ENCODE results near the gene SLC25A34. TPM values are rescaled to one million over a fixed set of nuclear protein-coding genes. Genes with fewer than 3 reads are reported as not detected.

SLC25A34 gene
- total RNA-seq, 1 experiment from 2014 or later, result 1.1 TPM

DNA sequence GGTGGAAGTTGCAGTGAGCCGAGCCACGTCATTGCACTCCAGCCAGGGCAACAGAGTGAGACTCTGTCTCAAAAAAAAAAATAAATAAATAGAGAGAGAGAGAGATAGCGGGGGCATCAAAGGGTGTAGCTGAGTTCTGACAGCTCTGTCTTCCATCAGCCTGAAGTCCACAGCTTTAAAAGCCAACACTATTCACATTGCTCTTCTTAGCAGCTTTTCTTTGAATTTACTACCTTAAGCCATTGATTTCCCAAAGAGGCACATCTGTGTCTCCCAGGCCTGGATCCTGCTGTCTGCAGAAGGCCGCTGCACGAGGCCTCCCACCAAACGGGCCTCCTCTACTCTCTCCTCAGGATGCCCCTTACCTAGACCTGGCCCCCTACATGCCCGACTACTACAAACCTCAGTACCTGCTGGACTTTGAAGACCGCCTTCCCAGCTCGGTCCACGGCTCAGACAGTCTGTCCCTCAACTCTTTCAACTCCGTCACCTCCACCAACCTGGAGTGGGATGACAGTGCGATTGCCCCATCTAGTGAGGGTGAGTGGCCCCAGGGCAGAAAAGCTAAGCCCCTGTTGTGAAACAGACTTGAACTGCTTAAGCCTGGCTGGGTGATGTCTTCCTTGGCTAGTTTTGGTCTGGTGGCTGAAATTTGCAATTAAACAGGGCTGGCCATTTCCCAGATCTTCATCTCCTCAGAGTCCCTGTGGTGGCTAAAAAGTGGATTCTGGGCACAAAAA, 16.5 kb upstream of the SLC25A34 start:
- Mint-ChIP-seq H3K4me3 (no peak overlapping the region), H3K27ac (no peak overlapping the region), H3K9me3 (no peaks in the 10 kb centered on the region), H3K27me3 (ENCODE audit: low read depth) (no peaks in the 10 kb centered on the region), H3K4me1 (no peaks in the 10 kb centered on the region), H3K36me3 (peaks cover 20% of the 10 kb centered on the region)
- no peak for ATAC-seq
- POLR2A ChIA-PET, result no interaction called here
- DNase-seq (ENCODE audit: low spot score), result no peak
- TF ChIP-seq NR3C1 (CRISPR knock-in tag; conservative IDR thresholded peaks at IDR 0.05; ENCODE audit: low read depth) (no peak), ZNF423 (CRISPR knock-in tag; IDR thresholded peaks at IDR 0.05) (no peak), ZNF121 (CRISPR knock-in tag; IDR thresholded peaks at IDR 0.05) (no peak), ZNF317 (CRISPR knock-in tag; IDR thresholded peaks at IDR 0.05; ENCODE audit: borderline replicate concordance, low read depth) (no peak), KAT7 (CRISPR knock-in tag; IDR thresholded peaks at IDR 0.05; ENCODE audit: borderline replicate concordance) (no peak), NFYB (CRISPR knock-in tag; conservative IDR thresholded peaks at IDR 0.05; ENCODE audit: low read depth) (no peak)
- TF ChIP-seq, protein P1, sequence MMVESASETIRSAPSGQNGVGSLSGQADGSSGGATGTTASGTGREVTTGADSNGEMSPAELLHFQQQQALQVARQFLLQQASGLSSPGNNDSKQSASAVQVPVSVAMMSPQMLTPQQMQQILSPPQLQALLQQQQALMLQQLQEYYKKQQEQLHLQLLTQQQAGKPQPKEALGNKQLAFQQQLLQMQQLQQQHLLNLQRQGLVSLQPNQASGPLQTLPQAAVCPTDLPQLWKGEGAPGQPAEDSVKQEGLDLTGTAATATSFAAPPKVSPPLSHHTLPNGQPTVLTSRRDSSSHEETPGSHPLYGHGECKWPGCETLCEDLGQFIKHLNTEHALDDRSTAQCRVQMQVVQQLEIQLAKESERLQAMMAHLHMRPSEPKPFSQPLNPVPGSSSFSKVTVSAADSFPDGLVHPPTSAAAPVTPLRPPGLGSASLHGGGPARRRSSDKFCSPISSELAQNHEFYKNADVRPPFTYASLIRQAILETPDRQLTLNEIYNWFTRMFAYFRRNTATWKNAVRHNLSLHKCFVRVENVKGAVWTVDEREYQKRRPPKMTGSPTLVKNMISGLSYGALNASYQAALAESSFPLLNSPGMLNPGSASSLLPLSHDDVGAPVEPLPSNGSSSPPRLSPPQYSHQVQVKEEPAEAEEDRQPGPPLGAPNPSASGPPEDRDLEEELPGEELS (CRISPR knock-in tag; IDR thresholded peaks at IDR 0.05), result no peak
- TF ChIP-seq, protein P2, sequence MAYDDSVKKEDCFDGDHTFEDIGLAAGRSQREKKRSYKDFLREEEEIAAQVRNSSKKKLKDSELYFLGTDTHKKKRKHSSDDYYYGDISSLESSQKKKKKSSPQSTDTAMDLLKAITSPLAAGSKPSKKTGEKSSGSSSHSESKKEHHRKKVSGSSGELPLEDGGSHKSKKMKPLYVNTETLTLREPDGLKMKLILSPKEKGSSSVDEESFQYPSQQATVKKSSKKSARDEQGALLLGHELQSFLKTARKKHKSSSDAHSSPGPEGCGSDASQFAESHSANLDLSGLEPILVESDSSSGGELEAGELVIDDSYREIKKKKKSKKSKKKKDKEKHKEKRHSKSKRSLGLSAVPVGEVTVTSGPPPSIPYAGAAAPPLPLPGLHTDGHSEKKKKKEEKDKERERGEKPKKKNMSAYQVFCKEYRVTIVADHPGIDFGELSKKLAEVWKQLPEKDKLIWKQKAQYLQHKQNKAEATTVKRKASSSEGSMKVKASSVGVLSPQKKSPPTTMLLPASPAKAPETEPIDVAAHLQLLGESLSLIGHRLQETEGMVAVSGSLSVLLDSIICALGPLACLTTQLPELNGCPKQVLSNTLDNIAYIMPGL (CRISPR knock-in tag; IDR thresholded peaks at IDR 0.05), result no peak
- TF ChIP-seq, protein P3, sequence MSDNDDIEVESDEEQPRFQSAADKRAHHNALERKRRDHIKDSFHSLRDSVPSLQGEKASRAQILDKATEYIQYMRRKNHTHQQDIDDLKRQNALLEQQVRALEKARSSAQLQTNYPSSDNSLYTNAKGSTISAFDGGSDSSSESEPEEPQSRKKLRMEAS (CRISPR knock-in tag; IDR thresholded peaks at IDR 0.05), result no peak
- TF ChIP-seq, protein P4, sequence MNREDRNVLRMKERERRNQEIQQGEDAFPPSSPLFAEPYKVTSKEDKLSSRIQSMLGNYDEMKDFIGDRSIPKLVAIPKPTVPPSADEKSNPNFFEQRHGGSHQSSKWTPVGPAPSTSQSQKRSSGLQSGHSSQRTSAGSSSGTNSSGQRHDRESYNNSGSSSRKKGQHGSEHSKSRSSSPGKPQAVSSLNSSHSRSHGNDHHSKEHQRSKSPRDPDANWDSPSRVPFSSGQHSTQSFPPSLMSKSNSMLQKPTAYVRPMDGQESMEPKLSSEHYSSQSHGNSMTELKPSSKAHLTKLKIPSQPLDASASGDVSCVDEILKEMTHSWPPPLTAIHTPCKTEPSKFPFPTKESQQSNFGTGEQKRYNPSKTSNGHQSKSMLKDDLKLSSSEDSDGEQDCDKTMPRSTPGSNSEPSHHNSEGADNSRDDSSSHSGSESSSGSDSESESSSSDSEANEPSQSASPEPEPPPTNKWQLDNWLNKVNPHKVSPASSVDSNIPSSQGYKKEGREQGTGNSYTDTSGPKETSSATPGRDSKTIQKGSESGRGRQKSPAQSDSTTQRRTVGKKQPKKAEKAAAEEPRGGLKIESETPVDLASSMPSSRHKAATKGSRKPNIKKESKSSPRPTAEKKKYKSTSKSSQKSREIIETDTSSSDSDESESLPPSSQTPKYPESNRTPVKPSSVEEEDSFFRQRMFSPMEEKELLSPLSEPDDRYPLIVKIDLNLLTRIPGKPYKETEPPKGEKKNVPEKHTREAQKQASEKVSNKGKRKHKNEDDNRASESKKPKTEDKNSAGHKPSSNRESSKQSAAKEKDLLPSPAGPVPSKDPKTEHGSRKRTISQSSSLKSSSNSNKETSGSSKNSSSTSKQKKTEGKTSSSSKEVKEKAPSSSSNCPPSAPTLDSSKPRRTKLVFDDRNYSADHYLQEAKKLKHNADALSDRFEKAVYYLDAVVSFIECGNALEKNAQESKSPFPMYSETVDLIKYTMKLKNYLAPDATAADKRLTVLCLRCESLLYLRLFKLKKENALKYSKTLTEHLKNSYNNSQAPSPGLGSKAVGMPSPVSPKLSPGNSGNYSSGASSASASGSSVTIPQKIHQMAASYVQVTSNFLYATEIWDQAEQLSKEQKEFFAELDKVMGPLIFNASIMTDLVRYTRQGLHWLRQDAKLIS (CRISPR knock-in tag; IDR thresholded peaks at IDR 0.05; ENCODE audit: borderline replicate concordance), result no peak
- TF ChIP-seq, protein P5, sequence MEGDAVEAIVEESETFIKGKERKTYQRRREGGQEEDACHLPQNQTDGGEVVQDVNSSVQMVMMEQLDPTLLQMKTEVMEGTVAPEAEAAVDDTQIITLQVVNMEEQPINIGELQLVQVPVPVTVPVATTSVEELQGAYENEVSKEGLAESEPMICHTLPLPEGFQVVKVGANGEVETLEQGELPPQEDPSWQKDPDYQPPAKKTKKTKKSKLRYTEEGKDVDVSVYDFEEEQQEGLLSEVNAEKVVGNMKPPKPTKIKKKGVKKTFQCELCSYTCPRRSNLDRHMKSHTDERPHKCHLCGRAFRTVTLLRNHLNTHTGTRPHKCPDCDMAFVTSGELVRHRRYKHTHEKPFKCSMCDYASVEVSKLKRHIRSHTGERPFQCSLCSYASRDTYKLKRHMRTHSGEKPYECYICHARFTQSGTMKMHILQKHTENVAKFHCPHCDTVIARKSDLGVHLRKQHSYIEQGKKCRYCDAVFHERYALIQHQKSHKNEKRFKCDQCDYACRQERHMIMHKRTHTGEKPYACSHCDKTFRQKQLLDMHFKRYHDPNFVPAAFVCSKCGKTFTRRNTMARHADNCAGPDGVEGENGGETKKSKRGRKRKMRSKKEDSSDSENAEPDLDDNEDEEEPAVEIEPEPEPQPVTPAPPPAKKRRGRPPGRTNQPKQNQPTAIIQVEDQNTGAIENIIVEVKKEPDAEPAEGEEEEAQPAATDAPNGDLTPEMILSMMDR (IDR thresholded peaks at IDR 0.05), result no peak
- CTCF ChIA-PET, result interaction anchor here (0.5 to 2.1 kb wide), 5 partner anchors 12 to 192 kb away, joined by 3 to 13 read pairs (median 3); no protein-coding TSS in a partner anchor

DNA sequence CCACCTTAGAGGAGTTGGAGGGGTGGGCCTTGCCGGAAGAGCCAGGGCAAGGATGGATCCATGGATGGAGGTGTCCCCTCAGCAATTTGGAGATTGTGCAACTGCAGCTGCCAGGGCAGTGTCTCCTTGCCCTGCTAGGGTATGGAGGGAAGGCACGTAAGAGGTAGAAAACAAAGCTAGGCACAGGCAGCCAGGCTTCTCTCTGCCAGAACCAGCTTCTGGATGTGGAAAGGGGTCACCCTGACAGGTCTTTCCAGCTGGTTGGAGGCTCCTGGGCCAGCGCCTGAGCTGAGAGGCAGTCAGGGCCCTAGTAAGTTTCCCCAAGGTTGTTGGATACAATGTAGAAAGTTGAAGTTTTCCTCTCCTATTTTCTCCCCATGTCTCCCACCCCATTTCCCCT, 15.2 kb upstream of the SLC25A34 start:
- ATAC-seq (no peak), DNase-seq (ENCODE audit: low spot score) (no peak)
- Mint-ChIP-seq H3K9me3 (no peaks in the 10 kb centered on the region), H3K27me3 (ENCODE audit: low read depth) (no peaks in the 10 kb centered on the region), H3K27ac (no peak overlapping the region), H3K36me3 (peaks cover 21% of the 10 kb centered on the region), H3K4me1 (no peaks in the 10 kb centered on the region), H3K4me3 (no peak overlapping the region)
- ChIA-PET CTCF (no interaction called here), POLR2A (no interaction called here)
- TF ChIP-seq, protein P6, sequence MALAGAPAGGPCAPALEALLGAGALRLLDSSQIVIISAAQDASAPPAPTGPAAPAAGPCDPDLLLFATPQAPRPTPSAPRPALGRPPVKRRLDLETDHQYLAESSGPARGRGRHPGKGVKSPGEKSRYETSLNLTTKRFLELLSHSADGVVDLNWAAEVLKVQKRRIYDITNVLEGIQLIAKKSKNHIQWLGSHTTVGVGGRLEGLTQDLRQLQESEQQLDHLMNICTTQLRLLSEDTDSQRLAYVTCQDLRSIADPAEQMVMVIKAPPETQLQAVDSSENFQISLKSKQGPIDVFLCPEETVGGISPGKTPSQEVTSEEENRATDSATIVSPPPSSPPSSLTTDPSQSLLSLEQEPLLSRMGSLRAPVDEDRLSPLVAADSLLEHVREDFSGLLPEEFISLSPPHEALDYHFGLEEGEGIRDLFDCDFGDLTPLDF (CRISPR knock-in tag; IDR thresholded peaks at IDR 0.05), result no peak
- TF ChIP-seq RELA (CRISPR knock-in tag; IDR thresholded peaks at IDR 0.05; ENCODE audit: borderline replicate concordance), result no peak
- no peak for TF ChIP-seq ZNF219 (CRISPR knock-in tag; IDR thresholded peaks at IDR 0.05; ENCODE audit: borderline replicate concordance)
- no peak for TF ChIP-seq JAZF1 (CRISPR knock-in tag; IDR thresholded peaks at IDR 0.05)
- TF ChIP-seq RORB (CRISPR knock-in tag; IDR thresholded peaks at IDR 0.05), result no peak
- no peak for TF ChIP-seq ELF4 (CRISPR knock-in tag; IDR thresholded peaks at IDR 0.05; ENCODE audit: low read depth)
- TF ChIP-seq, protein P7, sequence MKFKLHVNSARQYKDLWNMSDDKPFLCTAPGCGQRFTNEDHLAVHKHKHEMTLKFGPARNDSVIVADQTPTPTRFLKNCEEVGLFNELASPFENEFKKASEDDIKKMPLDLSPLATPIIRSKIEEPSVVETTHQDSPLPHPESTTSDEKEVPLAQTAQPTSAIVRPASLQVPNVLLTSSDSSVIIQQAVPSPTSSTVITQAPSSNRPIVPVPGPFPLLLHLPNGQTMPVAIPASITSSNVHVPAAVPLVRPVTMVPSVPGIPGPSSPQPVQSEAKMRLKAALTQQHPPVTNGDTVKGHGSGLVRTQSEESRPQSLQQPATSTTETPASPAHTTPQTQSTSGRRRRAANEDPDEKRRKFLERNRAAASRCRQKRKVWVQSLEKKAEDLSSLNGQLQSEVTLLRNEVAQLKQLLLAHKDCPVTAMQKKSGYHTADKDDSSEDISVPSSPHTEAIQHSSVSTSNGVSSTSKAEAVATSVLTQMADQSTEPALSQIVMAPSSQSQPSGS (CRISPR knock-in tag; IDR thresholded peaks at IDR 0.05; ENCODE audit: borderline replicate concordance, low read depth), result no peak
- no peak for TF ChIP-seq GTF2I (CRISPR knock-in tag; conservative IDR thresholded peaks at IDR 0.05)
- TF ChIP-seq CREM (CRISPR knock-in tag; IDR thresholded peaks at IDR 0.05), result no peak
- no peak for TF ChIP-seq NR3C1 (CRISPR knock-in tag; conservative IDR thresholded peaks at IDR 0.05; ENCODE audit: low read depth)
- TF ChIP-seq, protein P8, sequence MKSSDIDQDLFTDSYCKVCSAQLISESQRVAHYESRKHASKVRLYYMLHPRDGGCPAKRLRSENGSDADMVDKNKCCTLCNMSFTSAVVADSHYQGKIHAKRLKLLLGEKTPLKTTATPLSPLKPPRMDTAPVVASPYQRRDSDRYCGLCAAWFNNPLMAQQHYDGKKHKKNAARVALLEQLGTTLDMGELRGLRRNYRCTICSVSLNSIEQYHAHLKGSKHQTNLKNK (CRISPR knock-in tag; IDR thresholded peaks at IDR 0.05), result no peak

Measured in WTC11 (cell line).